Neural cell (in vitro differentiated cells): Measurements from ENCODE around the gene SCYL1. TPM values are rescaled to one million over a fixed set of nuclear protein-coding genes. Genes with fewer than 3 reads are reported as not detected.
A peak's percentile ranks its signal among the peaks of the same experiment; 100 is the strongest.

Experiments
- H2AFZ ChIP-seq: fragments of 200-600, 300-800 bp; sonication (generic), shearing (Covaris generic); 2 replicates; pipeline ENCODE4 v1.6.0; 2014; ENCODE audit warnings: low read depth, mild to moderate bottlenecking, antibody characterized with exemption, low read length, moderate library complexity
- H3F3A ChIP-seq: fragments of 200-600 bp; shearing (Covaris generic); 2 replicates; pipeline ENCODE4 v1.6.1; 2016; ENCODE audit warnings: mild to moderate bottlenecking, moderate library complexity, mixed read lengths, antibody characterized with exemption, low read length; ENCODE audit not compliant: insufficient read depth, poor library complexity, severe bottlenecking
- H3K27ac ChIP-seq: fragments of 200-600, 300-800 bp; sonication (generic), shearing (Covaris generic); 2 replicates; pipeline ENCODE4 v1.5.1; 2014; ENCODE audit warnings: mild to moderate bottlenecking, low read length, moderate library complexity
- H3K27me3 ChIP-seq: fragments of 300-800, 200-600 bp; sonication (generic), shearing (Covaris generic); 2 replicates; pipeline ENCODE4 v1.6.0; 2014; ENCODE audit warnings: mild to moderate bottlenecking, low read depth, low read length, moderate library complexity; ENCODE audit not compliant: insufficient read depth
- H3K36me3 ChIP-seq: fragments of 300-800, 200-600 bp; sonication (generic), shearing (Covaris generic); 2 replicates; pipeline ENCODE4 v1.5.1; 2014; ENCODE audit warnings: mild to moderate bottlenecking, antibody characterized with exemption, low read length, moderate library complexity; ENCODE audit not compliant: insufficient read depth
- H3K4me2 ChIP-seq: fragments of 300-800, 200-600 bp; sonication (generic), shearing (Covaris generic); 2 replicates; pipeline ENCODE4 v1.6.0; 2014; ENCODE audit warnings: mild to moderate bottlenecking, low read length
- H3K4me3 ChIP-seq: fragments of 300-800, 200-600 bp; sonication (generic), shearing (Covaris generic); 2 replicates; pipeline ENCODE4 v1.5.1; 2014; ENCODE audit warnings: mild to moderate bottlenecking, low read length, moderate library complexity
- H3K79me2 ChIP-seq: fragments of 200-600 bp; shearing (Covaris generic); replicated peaks from 2 replicates; pipeline ENCODE4 v1.6.0; 2014; ENCODE audit warnings: mild to moderate bottlenecking, low read length, moderate library complexity; ENCODE audit not compliant: insufficient read depth
- H3K9ac ChIP-seq: fragments of 300-800, 200-600 bp; sonication (generic), shearing (Covaris generic); 2 replicates; pipeline ENCODE4 v1.6.1; 2016; ENCODE audit warnings: mild to moderate bottlenecking, low read length, mixed read lengths
- H3K9me2 ChIP-seq: fragments of 200-600 bp; shearing (Covaris generic); 2 replicates; pipeline ENCODE4 v1.6.1; 2016; ENCODE audit warnings: mild to moderate bottlenecking, low read length, mixed read lengths; ENCODE audit not compliant: insufficient read depth
- H3K9me3 ChIP-seq: fragments of 200-600, 300-800 bp; sonication (generic), shearing (Covaris generic); 2 replicates; pipeline ENCODE4 v1.6.1; 2016; ENCODE audit warnings: mild to moderate bottlenecking, mixed run types, low read length, moderate library complexity, mixed read lengths
- H4K20me1 ChIP-seq: fragments of 200-600 bp; shearing (Covaris generic); 2 replicates; pipeline ENCODE4 v1.6.1; 2016; ENCODE audit warnings: mild to moderate bottlenecking, mixed run types; ENCODE audit not compliant: insufficient read depth
- EP300 ChIP-seq: fragments of 450-650 bp; conservative IDR thresholded peaks from 2 replicates; pipeline ENCODE4 v1.6.1; 2014; ENCODE audit warnings: antibody characterized with exemption, mild to moderate bottlenecking, moderate library complexity; ENCODE audit not compliant: poor library complexity, severe bottlenecking
- EZH2 ChIP-seq: fragments of 200-600, 300-800 bp; shearing (Covaris generic), sonication (generic); IDR thresholded peaks from 2 replicates; pipeline ENCODE4 v1.6.1; 2014; ENCODE audit warnings: antibody characterized with exemption, low read length, borderline replicate concordance, mild to moderate bottlenecking; ENCODE audit not compliant: insufficient read depth, poor library complexity, severe bottlenecking
- MXI1 ChIP-seq: fragments of 450-650 bp; conservative IDR thresholded peaks from 2 replicates; pipeline ENCODE4 v1.6.1; 2014; ENCODE audit warnings: antibody characterized with exemption, mild to moderate bottlenecking; ENCODE audit not compliant: poor library complexity, severe bottlenecking
- POLR2AphosphoS5 ChIP-seq: IDR thresholded peaks from 2 replicates; pipeline ENCODE4 v1.6.1; 2012
- RAD21 ChIP-seq: fragments of 450-650 bp; conservative IDR thresholded peaks from 2 replicates; pipeline ENCODE4 v1.6.1; 2014; ENCODE audit warnings: antibody characterized with exemption, mild to moderate bottlenecking, moderate library complexity
- SMC3 ChIP-seq: fragments of 450-650 bp; conservative IDR thresholded peaks from 2 replicates; pipeline ENCODE4 v1.6.1; 2014; ENCODE audit warnings: antibody characterized with exemption, mild to moderate bottlenecking, moderate library complexity; ENCODE audit not compliant: poor library complexity
- TAF1 ChIP-seq: IDR thresholded peaks from 2 replicates; pipeline ENCODE4 v1.6.1; 2012; ENCODE audit warnings: low read depth
- polyA plus RNA-seq: library from polyadenylated mRNA; depleted of rRNA; stranded (reverse); fragments of >200 nt; gene quantifications from 2 replicates; pipeline ENCODE4 v1.2.3, GENCODE V29; 2014
- TF ChIP-seq, protein P1 (sequence below): IDR thresholded peaks from 2 replicates; pipeline ENCODE4 v1.6.1; 2012; ENCODE audit warnings: borderline replicate concordance
- TF ChIP-seq, protein P2 (sequence below): fragments of 450-650 bp; IDR thresholded peaks from 2 replicates; pipeline ENCODE4 v1.5.1; 2014; ENCODE audit warnings: antibody characterized with exemption, mild to moderate bottlenecking, moderate library complexity; ENCODE audit not compliant: poor library complexity, severe bottlenecking

SCYL1 gene
- polyA plus RNA-seq, 1 donor from 2014 or later, result 48.3 TPM

DNA sequence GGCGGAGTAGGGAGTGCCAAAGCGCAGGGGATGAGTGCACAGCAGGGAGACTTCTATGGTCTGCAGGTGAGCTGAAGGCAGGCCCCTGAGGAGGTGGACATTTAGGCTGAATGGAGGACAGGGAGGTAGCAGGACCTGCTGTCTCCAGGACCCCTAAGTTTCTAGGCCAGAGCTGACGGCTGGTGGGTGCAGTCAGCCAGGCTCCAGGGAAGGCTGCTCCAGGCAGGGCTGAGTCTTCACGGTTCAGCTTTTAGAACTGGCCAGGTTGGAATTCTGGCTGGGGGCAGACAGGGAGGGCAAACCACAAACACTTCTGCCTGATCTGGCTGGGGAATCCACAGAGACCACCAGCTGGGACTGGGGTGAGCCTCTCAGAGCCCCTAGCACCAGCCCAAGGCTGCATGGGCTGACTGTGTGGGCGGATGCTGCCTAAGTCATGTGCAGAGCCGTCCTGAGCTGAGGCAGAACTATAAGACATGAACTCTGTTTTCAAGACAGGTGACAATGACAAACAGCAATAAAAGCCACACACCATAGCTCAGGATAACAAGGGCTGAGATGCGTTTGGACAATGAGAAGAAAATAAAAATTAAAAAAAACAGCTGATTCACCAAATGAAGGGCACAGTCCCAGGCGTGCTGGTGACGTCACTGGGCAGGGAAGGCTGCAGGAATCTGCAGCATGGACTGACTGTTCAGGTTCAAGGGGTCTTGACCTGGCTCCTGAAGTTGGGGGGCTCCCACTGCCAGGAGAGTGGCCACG is 36.4 kb upstream of the SCYL1 start:
- H3K36me3 ChIP-seq, result no peaks in the 10 kb centered on the region
- no peak overlapping the region for H2AFZ ChIP-seq
- no peaks in the 10 kb centered on the region for H3K27me3 ChIP-seq
- peak overlapping the region; percentile 73 for H3K4me3 ChIP-seq
- H3K9me2 ChIP-seq, result no peaks in the 10 kb centered on the region
- TF ChIP-seq, protein P1, sequence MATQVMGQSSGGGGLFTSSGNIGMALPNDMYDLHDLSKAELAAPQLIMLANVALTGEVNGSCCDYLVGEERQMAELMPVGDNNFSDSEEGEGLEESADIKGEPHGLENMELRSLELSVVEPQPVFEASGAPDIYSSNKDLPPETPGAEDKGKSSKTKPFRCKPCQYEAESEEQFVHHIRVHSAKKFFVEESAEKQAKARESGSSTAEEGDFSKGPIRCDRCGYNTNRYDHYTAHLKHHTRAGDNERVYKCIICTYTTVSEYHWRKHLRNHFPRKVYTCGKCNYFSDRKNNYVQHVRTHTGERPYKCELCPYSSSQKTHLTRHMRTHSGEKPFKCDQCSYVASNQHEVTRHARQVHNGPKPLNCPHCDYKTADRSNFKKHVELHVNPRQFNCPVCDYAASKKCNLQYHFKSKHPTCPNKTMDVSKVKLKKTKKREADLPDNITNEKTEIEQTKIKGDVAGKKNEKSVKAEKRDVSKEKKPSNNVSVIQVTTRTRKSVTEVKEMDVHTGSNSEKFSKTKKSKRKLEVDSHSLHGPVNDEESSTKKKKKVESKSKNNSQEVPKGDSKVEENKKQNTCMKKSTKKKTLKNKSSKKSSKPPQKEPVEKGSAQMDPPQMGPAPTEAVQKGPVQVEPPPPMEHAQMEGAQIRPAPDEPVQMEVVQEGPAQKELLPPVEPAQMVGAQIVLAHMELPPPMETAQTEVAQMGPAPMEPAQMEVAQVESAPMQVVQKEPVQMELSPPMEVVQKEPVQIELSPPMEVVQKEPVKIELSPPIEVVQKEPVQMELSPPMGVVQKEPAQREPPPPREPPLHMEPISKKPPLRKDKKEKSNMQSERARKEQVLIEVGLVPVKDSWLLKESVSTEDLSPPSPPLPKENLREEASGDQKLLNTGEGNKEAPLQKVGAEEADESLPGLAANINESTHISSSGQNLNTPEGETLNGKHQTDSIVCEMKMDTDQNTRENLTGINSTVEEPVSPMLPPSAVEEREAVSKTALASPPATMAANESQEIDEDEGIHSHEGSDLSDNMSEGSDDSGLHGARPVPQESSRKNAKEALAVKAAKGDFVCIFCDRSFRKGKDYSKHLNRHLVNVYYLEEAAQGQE, result peak; percentile 82
- TF ChIP-seq, protein P2, sequence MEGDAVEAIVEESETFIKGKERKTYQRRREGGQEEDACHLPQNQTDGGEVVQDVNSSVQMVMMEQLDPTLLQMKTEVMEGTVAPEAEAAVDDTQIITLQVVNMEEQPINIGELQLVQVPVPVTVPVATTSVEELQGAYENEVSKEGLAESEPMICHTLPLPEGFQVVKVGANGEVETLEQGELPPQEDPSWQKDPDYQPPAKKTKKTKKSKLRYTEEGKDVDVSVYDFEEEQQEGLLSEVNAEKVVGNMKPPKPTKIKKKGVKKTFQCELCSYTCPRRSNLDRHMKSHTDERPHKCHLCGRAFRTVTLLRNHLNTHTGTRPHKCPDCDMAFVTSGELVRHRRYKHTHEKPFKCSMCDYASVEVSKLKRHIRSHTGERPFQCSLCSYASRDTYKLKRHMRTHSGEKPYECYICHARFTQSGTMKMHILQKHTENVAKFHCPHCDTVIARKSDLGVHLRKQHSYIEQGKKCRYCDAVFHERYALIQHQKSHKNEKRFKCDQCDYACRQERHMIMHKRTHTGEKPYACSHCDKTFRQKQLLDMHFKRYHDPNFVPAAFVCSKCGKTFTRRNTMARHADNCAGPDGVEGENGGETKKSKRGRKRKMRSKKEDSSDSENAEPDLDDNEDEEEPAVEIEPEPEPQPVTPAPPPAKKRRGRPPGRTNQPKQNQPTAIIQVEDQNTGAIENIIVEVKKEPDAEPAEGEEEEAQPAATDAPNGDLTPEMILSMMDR, result no peak
- TF ChIP-seq TAF1, result peak; percentile 15
- H3K9me3 ChIP-seq, result no peaks in the 10 kb centered on the region
- H3K79me2 ChIP-seq, result peaks cover 88% of the 10 kb centered on the region
- no peaks in the 10 kb centered on the region for H4K20me1 ChIP-seq
- H3K27ac ChIP-seq, result peak overlapping the region; percentile 100
- H3K9ac ChIP-seq, result peak overlapping the region; percentile 99
- peaks cover 18% of the 10 kb centered on the region for H3F3A ChIP-seq
- peak overlapping the region; percentile 96 for H3K4me2 ChIP-seq

GRCh38 chr11:65489035-65489705 is 35.7 kb upstream of the SCYL1 start:
- Histone ChIP-seq H3K79me2 (peaks cover 88% of the 10 kb centered on the region), H3K4me2 (peak overlapping the region; percentile 96), H3K9ac (peak overlapping the region; percentile 99), H3K36me3 (no peaks in the 10 kb centered on the region), H3K9me2 (no peaks in the 10 kb centered on the region), H4K20me1 (no peaks in the 10 kb centered on the region), H3F3A (peaks cover 23% of the 10 kb centered on the region), H3K27me3 (no peaks in the 10 kb centered on the region), H3K27ac (peak overlapping the region; percentile 100), H3K4me3 (peak overlapping the region; percentile 73), H3K9me3 (no peaks in the 10 kb centered on the region), H2AFZ (no peak overlapping the region)
- no peak for TF ChIP-seq RAD21
- TF ChIP-seq MXI1, result no peak
- no peak for TF ChIP-seq EZH2
- no peak for TF ChIP-seq POLR2AphosphoS5
- TF ChIP-seq SMC3, result no peak
- TF ChIP-seq EP300, result no peak
- TF ChIP-seq, protein P1, result no peak
- TF ChIP-seq, protein P2, result no peak
- TF ChIP-seq TAF1, result no peak
